Measurements from ENCODE around the gene MC3R.

Gene MC3R

DNA sequence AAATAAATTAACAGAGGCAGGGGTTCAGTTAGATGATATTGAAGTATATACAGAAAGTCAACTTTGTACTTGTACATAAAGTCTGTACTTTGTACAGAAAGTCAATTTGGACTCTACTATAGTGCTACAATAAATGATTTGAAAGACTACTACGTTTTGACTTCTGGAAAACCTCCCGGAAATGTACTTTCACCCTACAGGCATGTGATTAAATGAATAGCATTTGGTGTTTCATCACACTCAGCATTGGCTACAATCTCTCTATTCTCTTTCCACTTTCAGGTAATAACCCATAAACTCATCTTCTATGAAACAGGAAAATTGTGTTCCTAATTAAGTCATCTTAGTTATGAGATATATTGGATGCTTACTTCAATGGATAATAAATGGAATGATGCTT, 25.6 kb upstream of the MC3R start:
- H3K4me1 ChIP-seq = no peaks in the 10 kb centered on the region
- DNase-seq (ENCODE audit: low spot score in 2 of 2) = no peak
- in situ Hi-C loops (cut with MboI; ENCODE audit: low sequenced_read_pairs) = no loop called here
- no peak overlapping the region for H3K4me3 ChIP-seq
- no peaks in the 10 kb centered on the region for H3K36me3 ChIP-seq (replicated peaks)
- no peaks in the 10 kb centered on the region for H3K9me3 ChIP-seq
- no peaks in the 10 kb centered on the region for H3K27me3 ChIP-seq (ENCODE audit: low read depth)

DNA sequence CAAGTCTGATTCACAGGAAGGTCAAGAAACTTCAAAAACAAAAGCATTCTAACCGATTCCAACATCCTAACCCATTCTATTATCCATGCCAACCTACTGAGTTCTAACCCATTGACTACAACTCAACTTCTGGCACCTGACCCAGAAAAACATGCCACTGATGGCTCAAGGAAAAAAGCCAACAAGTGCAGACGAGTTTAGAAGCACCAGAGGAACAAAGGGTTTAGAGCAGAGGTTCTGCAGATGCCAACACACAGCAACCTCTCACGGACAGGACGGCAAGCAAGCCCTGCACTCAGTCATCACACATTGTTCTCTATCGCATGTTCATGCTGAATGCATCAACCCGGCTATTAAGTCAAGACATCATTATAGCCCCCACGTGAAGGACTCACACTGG, 25.2 kb upstream of the MC3R start:
- no peaks in the 10 kb centered on the region for H3K4me1 ChIP-seq
- H3K9me3 ChIP-seq = no peaks in the 10 kb centered on the region
- no peaks in the 10 kb centered on the region for H3K27me3 ChIP-seq (ENCODE audit: low read depth)
- DNase-seq (ENCODE audit: low spot score in 2 of 2) = no peak
- in situ Hi-C loops (cut with MboI; ENCODE audit: low sequenced_read_pairs) = no loop called here
- no peak overlapping the region for H3K4me3 ChIP-seq
- no peaks in the 10 kb centered on the region for H3K36me3 ChIP-seq (replicated peaks)

DNA sequence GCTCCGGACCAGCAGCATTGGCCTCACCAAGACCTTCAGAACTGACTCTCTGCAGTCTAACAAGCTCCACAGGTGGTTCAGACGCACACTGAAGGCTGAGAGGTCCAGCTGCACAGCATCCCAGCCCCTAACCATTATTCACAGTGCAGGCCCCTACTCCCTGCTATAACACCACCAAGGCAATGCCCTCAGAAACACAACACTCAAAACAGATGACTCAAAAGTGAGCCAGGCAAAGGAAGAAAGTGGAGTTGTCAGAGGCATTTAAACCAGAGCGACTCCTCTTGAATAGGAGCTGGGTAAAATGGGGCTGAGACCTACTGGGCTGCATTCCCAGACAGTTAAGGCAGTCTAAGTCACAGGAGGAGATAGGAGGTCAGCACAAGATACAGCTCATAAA, 20.5 kb upstream of the MC3R start:
- Histone ChIP-seq H3K36me3 (replicated peaks) (no peaks in the 10 kb centered on the region), H3K27me3 (ENCODE audit: low read depth) (no peaks in the 10 kb centered on the region), H3K4me1 (no peaks in the 10 kb centered on the region), H3K4me3 (no peak overlapping the region), H3K9me3 (no peaks in the 10 kb centered on the region)
- no peak for DNase-seq (ENCODE audit: low spot score in 2 of 2)
- in situ Hi-C loops (cut with MboI; ENCODE audit: low sequenced_read_pairs) = loop anchor here (25.0 kb wide), 1 partner anchor 1566 kb away; no protein-coding TSS in a partner anchor

DNA sequence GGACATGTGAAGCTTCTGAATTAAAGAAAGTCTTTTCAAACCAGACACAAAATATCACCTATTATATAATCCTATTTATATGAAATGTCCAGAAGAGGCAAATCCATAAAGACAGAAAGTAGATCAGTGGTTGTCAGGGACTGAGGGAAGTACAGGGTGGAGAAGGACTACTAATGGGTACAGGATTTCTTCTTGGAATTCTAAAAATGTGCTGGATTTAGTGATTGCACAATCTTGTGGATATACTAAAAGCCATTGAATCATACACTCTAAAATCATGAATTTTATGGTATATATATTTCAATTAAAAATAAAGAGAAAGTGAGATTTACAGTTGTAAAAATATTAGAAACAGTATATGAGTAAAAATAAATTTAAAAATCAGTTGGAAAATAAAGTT, 18.7 kb upstream of the MC3R start:
- Histone ChIP-seq H3K27me3 (ENCODE audit: low read depth) (no peaks in the 10 kb centered on the region), H3K9me3 (no peaks in the 10 kb centered on the region), H3K4me1 (no peaks in the 10 kb centered on the region), H3K36me3 (replicated peaks) (no peaks in the 10 kb centered on the region), H3K4me3 (no peak overlapping the region)
- in situ Hi-C loops (cut with MboI; ENCODE audit: low sequenced_read_pairs) = loop anchor here (25.0 kb wide), 1 partner anchor 1568 kb away; no protein-coding TSS in a partner anchor
- no peak for DNase-seq (ENCODE audit: low spot score in 2 of 2)

DNA sequence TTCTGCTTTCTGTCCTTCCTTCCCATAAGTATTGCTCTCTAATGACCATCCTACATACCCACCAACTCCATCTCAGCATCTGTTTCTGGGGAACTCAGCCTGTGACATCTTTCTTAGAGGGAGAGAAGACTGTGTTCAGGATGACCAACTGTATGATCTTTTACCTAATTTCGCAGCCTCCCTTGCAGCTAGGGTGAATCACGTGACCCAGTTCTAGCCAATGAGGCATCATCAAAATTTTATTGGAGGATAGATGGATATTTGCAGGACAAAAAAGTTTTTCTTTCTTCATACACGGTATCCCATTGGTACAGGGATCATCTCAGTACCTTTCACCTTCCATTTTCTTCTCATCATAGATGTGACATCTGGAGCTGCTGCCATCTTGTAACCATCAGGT, 14.4 kb upstream of the MC3R start:
- no peak for DNase-seq (ENCODE audit: low spot score in 2 of 2)
- Histone ChIP-seq H3K27me3 (ENCODE audit: low read depth) (no peaks in the 10 kb centered on the region), H3K4me1 (no peaks in the 10 kb centered on the region), H3K4me3 (no peak overlapping the region), H3K36me3 (replicated peaks) (no peaks in the 10 kb centered on the region), H3K9me3 (no peaks in the 10 kb centered on the region)
- in situ Hi-C loops (cut with MboI; ENCODE audit: low sequenced_read_pairs) = loop anchor here (25.0 kb wide), 1 partner anchor 1572 kb away; no protein-coding TSS in a partner anchor

DNA sequence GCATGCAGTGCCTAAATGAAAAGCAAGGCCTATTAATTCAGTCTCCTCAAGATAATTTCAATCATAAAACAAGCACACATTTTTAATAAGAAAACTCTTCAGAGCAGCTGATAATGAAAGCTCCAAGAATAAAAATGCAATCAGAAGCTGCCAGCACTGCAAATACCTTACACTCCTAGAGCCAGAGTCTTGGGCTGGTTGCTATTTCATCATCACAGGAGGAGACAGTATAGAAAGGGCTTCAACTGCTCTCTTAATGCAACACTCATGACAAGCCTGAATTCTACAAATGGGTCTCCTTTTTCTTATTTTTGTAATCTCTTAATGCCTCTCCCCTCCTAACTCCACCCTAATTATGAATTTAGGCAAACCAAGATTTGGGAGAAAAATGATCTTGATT, 11.2 kb upstream of the MC3R start:
- H3K9me3 ChIP-seq = no peaks in the 10 kb centered on the region
- H3K4me3 ChIP-seq = no peak overlapping the region
- H3K4me1 ChIP-seq = no peaks in the 10 kb centered on the region
- H3K36me3 ChIP-seq (replicated peaks) = no peaks in the 10 kb centered on the region
- in situ Hi-C loops (cut with MboI; ENCODE audit: low sequenced_read_pairs) = loop anchor here (25.0 kb wide), 1 partner anchor 1575 kb away; no protein-coding TSS in a partner anchor
- H3K27me3 ChIP-seq (ENCODE audit: low read depth) = no peaks in the 10 kb centered on the region
- no peak for DNase-seq (ENCODE audit: low spot score in 2 of 2)

DNA sequence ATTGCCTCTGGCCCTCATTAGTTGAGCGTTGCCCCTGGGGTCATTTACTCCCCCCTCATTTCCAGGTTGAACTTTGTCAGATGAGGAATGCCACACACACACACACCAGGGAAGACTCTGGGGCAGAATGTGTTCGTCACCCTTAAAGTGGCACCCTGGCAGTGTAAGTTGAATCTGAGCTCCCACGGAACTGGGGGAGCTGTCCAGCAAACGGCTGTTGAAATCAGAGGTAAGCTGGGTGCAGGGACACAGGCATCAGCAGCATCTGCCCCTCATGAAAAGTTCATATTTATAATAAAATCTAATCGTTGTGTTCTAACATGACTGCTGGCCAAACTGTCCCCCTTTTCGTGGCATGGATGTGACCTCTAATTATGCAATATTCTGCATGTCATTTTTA, 4.3 kb upstream of the MC3R start:
- no peak overlapping the region for H3K4me3 ChIP-seq
- no peak for DNase-seq (ENCODE audit: low spot score in 2 of 2)
- in situ Hi-C loops (cut with MboI; ENCODE audit: low sequenced_read_pairs) = loop anchor here (25.0 kb wide), 1 partner anchor 1582 kb away; no protein-coding TSS in a partner anchor
- no peaks in the 10 kb centered on the region for H3K9me3 ChIP-seq
- 0 out of 2 replicates have a peak, but pooled peaks cover 3% of the 10 kb centered on the region for H3K27me3 ChIP-seq (ENCODE audit: low read depth)
- no peaks in the 10 kb centered on the region for H3K36me3 ChIP-seq (replicated peaks)
- H3K4me1 ChIP-seq = no peaks in the 10 kb centered on the region

DNA sequence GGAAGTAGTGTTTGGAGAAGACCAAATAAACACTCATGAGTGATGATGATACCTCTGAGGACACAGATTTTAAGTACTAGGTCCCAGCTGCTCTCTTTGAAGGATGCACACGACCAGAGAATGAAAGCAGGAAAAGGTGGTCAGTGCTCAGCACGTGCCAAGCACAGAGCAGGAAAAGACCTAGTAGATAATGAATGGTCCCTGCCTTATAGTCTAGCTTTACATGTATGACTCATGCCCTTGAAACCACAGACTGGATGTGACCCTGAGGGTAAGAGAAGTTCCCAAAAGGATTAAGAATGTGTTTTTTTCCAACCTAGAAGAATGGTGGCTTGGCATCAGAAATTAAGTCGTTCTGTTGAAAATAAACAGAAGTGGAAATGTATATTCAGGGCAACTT, 2.8 kb upstream of the MC3R start:
- H3K36me3 ChIP-seq (replicated peaks) = no peaks in the 10 kb centered on the region
- no peak for DNase-seq (ENCODE audit: low spot score in 2 of 2)
- H3K4me1 ChIP-seq = no peaks in the 10 kb centered on the region
- H3K4me3 ChIP-seq = no peak overlapping the region
- in situ Hi-C loops (cut with MboI; ENCODE audit: low sequenced_read_pairs) = loop anchor here (25.0 kb wide), 1 partner anchor 1583 kb away; no protein-coding TSS in a partner anchor
- H3K27me3 ChIP-seq (ENCODE audit: low read depth) = 0 out of 2 replicates have a peak, but pooled peaks cover 3% of the 10 kb centered on the region
- no peaks in the 10 kb centered on the region for H3K9me3 ChIP-seq

DNA sequence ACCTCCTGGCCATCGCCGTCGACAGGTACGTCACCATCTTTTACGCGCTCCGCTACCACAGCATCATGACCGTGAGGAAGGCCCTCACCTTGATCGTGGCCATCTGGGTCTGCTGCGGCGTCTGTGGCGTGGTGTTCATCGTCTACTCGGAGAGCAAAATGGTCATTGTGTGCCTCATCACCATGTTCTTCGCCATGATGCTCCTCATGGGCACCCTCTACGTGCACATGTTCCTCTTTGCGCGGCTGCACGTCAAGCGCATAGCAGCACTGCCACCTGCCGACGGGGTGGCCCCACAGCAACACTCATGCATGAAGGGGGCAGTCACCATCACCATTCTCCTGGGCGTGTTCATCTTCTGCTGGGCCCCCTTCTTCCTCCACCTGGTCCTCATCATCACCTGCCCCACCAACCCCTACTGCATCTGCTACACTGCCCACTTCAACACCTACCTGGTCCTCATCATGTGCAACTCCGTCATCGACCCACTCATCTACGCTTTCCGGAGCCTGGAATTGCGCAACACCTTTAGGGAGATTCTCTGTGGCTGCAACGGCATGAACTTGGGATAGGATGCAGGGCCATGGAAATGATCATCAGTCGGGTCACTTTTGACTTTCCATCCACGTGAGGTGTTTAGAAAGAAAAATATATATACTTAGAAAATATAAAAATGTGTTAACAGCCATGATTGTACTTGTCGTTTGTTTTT, 868 bp downstream of the MC3R start:
- Histone ChIP-seq H3K4me1 (no peaks in the 10 kb centered on the region), H3K36me3 (replicated peaks) (no peaks in the 10 kb centered on the region), H3K4me3 (no peak overlapping the region), H3K27me3 (ENCODE audit: low read depth) (0 out of 2 replicates have a peak, but pooled peaks cover 4% of the 10 kb centered on the region), H3K9me3 (no peaks in the 10 kb centered on the region)
- in situ Hi-C loops (cut with MboI; ENCODE audit: low sequenced_read_pairs) = loop anchor here (25.0 kb wide), 1 partner anchor 1587 kb away; no protein-coding TSS in a partner anchor
- peak in 1 of 2 experiments; percentile 73 for DNase-seq (ENCODE audit: low spot score in 2 of 2)

DNA sequence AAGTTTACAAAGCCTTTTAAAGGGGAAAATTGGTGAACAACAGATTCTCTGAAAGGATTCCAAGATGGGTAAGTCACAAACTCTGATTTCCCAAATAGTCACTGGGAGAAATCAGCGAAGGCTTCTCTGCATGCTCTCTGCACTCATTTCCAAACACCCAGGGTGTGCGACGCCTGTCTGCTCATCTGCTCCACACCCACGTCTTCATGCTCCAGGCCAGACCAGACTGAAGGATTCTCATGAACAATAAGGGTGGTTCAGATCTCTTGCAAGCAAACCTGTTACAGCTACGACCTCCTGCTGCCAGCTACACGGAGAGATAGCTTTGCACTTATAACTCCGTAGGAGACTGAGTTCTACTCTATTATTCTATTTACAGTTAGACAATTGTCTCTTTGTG, 1.4 kb downstream of the MC3R start:
- no peaks in the 10 kb centered on the region for H3K9me3 ChIP-seq
- 0 out of 2 replicates have a peak, but pooled peaks cover 2% of the 10 kb centered on the region for H3K27me3 ChIP-seq (ENCODE audit: low read depth)
- no peaks in the 10 kb centered on the region for H3K36me3 ChIP-seq (replicated peaks)
- H3K4me1 ChIP-seq = no peaks in the 10 kb centered on the region
- no peak overlapping the region for H3K4me3 ChIP-seq
- no peak for DNase-seq (ENCODE audit: low spot score in 2 of 2)
- in situ Hi-C loops (cut with MboI; ENCODE audit: low sequenced_read_pairs) = loop anchor here (25.0 kb wide), 1 partner anchor 1588 kb away; no protein-coding TSS in a partner anchor

DNA sequence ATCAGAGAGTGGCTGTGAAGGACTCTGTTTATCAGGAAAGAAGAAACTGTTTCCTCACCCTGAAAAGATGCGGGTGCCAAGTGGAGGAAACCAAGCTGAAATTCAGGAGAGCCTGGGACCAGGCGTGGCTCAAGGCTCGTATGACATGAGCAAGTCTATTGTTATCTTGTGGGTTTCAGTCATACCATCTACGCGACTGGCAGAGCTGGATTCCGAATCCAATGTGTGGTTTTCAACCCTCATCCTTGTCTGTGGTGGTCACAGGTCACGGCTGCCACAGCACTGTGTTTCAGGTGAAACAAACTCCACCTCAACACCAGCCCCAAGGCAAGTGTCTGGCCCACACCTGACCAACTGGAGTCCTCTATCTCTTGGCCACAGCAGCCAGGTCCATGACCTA, 9.1 kb downstream of the MC3R start:
- no peak overlapping the region for H3K4me3 ChIP-seq
- in situ Hi-C loops (cut with MboI; ENCODE audit: low sequenced_read_pairs) = no loop called here
- no peaks in the 10 kb centered on the region for H3K4me1 ChIP-seq
- H3K27me3 ChIP-seq (ENCODE audit: low read depth) = 0 out of 2 replicates have a peak, but pooled peaks cover 2% of the 10 kb centered on the region
- no peak for DNase-seq (ENCODE audit: low spot score in 2 of 2)
- H3K9me3 ChIP-seq = no peaks in the 10 kb centered on the region
- no peaks in the 10 kb centered on the region for H3K36me3 ChIP-seq (replicated peaks)

DNA sequence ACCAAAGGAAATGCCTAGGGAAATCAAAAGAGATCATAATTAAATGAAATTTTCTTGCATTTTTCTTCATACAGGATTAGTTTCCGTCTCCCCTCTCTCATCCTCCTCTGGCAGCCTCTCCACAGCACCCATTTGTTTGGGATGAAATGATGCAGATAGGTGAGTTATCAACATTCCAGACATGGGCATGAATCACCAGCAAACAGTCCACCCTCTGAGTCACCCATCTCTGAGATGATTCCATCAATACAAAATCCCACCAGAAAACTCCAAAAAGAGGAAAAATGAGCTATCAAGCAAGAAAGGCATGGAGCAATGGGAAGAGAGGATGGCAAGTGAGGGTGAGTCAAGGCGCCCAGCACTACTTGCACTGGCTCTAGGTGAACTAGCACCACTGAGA, 11.4 kb downstream of the MC3R start:
- Histone ChIP-seq H3K36me3 (replicated peaks) (no peaks in the 10 kb centered on the region), H3K9me3 (no peaks in the 10 kb centered on the region), H3K27me3 (ENCODE audit: low read depth) (no peaks in the 10 kb centered on the region), H3K4me3 (no peak overlapping the region), H3K4me1 (no peaks in the 10 kb centered on the region)
- in situ Hi-C loops (cut with MboI; ENCODE audit: low sequenced_read_pairs) = no loop called here
- no peak for DNase-seq (ENCODE audit: low spot score in 2 of 2)

DNA sequence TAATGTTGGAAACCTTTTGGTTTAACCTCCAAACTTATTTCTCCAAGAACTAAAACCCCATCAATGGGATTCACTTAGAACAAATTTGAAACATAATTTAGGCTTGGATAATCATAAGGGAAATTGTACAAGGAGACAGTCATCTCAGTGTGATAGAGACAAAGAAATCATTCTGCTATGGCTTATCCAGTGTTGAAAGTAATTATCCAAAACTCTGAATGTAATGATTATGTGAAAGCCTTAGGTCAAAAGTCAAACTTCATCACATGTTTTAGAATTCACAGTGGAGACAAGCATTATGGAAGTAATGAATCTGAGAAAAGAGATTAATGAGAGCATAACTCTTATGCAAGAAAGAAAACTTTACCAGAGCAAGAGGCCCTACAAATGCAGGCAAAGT, 20.0 kb downstream of the MC3R start:
- no peak overlapping the region for H3K4me3 ChIP-seq
- no peaks in the 10 kb centered on the region for H3K36me3 ChIP-seq (replicated peaks)
- no peaks in the 10 kb centered on the region for H3K4me1 ChIP-seq
- H3K9me3 ChIP-seq = no peaks in the 10 kb centered on the region
- no peak for DNase-seq (ENCODE audit: low spot score in 2 of 2)
- H3K27me3 ChIP-seq (ENCODE audit: low read depth) = no peaks in the 10 kb centered on the region
- in situ Hi-C loops (cut with MboI; ENCODE audit: low sequenced_read_pairs) = no loop called here

DNA sequence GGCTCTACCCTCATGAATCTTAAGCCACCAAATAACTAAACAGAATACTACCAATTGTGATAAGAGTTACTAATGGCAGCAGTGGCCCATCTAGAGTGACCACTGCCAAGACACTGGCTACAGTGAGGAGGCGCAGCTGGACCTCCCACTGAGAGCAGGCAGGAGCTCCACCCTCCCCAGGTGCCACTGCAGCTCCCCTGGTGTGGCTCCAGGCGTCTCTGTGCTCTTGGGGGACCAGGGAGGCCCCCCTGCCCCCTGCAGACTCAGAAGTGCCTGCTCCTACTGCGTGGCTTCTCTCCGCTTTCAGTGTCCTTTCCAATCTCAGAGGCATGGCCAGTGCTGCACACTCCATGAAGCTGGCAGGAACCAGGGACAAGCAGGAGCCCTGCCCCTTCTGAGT, 23.4 kb downstream of the MC3R start:
- Histone ChIP-seq H3K9me3 (no peaks in the 10 kb centered on the region), H3K4me3 (no peak overlapping the region), H3K4me1 (no peaks in the 10 kb centered on the region), H3K36me3 (replicated peaks) (no peaks in the 10 kb centered on the region), H3K27me3 (ENCODE audit: low read depth) (no peaks in the 10 kb centered on the region)
- DNase-seq (ENCODE audit: low spot score in 2 of 2) = no peak
- in situ Hi-C loops (cut with MboI; ENCODE audit: low sequenced_read_pairs) = no loop called here
